Measurements from ENCODE around the gene UTP14A.

UTP14A gene

GRCh38 chrX:129953881-129954280, 47.9 kb downstream of the UTP14A start:
- peaks cover 60% of the 10 kb centered on the region for H3K4me1 Mint-ChIP-seq
- no peak for TF ChIP-seq CTCF (IDR thresholded peaks at IDR 0.05)
- peak overlapping the region; percentile 54 for H3K4me3 Mint-ChIP-seq
- H3K36me3 Mint-ChIP-seq (ENCODE audit: low read depth) = peaks cover 4% of the 10 kb centered on the region
- H3K9me3 Mint-ChIP-seq = peaks cover 49% of the 10 kb centered on the region
- no peak for DNase-seq
- peaks cover 13% of the 10 kb centered on the region for H3K27me3 Mint-ChIP-seq (ENCODE audit: low read depth, poor library complexity)
- no peak overlapping the region for H3K27ac Mint-ChIP-seq

GRCh38 chrX:129954804-129955203, 48.8 kb downstream of the UTP14A start:
- Mint-ChIP-seq H3K27ac (no peak overlapping the region), H3K4me1 (peaks cover 69% of the 10 kb centered on the region), H3K36me3 (ENCODE audit: low read depth) (peaks cover 4% of the 10 kb centered on the region), H3K27me3 (ENCODE audit: low read depth, poor library complexity) (peaks cover 13% of the 10 kb centered on the region), H3K9me3 (peaks cover 52% of the 10 kb centered on the region), H3K4me3 (no peak overlapping the region)
- DNase-seq = peak; percentile 31
- no peak for TF ChIP-seq CTCF (IDR thresholded peaks at IDR 0.05)

- Mint-ChIP-seq H3K27ac (no peak overlapping the region), H3K36me3 (ENCODE audit: low read depth) (peaks cover 4% of the 10 kb centered on the region), H3K4me3 (peak overlapping the region; percentile 54), H3K9me3 (peaks cover 49% of the 10 kb centered on the region), H3K27me3 (ENCODE audit: low read depth, poor library complexity) (peaks cover 13% of the 10 kb centered on the region), H3K4me1 (peaks cover 73% of the 10 kb centered on the region)
- no peak for DNase-seq
- no peak for TF ChIP-seq CTCF (IDR thresholded peaks at IDR 0.05)
Measured at GRCh38 chrX:129955682-129956081, 49.7 kb downstream of the UTP14A start.

- Mint-ChIP-seq H3K27ac (no peak overlapping the region), H3K4me1 (peaks cover 73% of the 10 kb centered on the region), H3K36me3 (ENCODE audit: low read depth) (peaks cover 4% of the 10 kb centered on the region), H3K9me3 (peaks cover 49% of the 10 kb centered on the region), H3K27me3 (ENCODE audit: low read depth, poor library complexity) (peaks cover 13% of the 10 kb centered on the region), H3K4me3 (peak overlapping the region; percentile 73)
- TF ChIP-seq CTCF (IDR thresholded peaks at IDR 0.05) = no peak
- no peak for DNase-seq
Measured at GRCh38 chrX:129956145-129956544, 50.2 kb downstream of the UTP14A start.

- Mint-ChIP-seq H3K27ac (no peak overlapping the region), H3K4me3 (peak overlapping the region; percentile 73), H3K36me3 (ENCODE audit: low read depth) (peaks cover 3% of the 10 kb centered on the region), H3K9me3 (peaks cover 50% of the 10 kb centered on the region), H3K27me3 (ENCODE audit: low read depth, poor library complexity) (peaks cover 14% of the 10 kb centered on the region), H3K4me1 (peaks cover 77% of the 10 kb centered on the region)
- no peak for DNase-seq
- TF ChIP-seq CTCF (IDR thresholded peaks at IDR 0.05) = no peak
Measured at GRCh38 chrX:129956765-129957164, 50.8 kb downstream of the UTP14A start.

- TF ChIP-seq CTCF (IDR thresholded peaks at IDR 0.05) = no peak
- Mint-ChIP-seq H3K36me3 (ENCODE audit: low read depth) (no peaks in the 10 kb centered on the region), H3K27me3 (ENCODE audit: low read depth, poor library complexity) (peaks cover 21% of the 10 kb centered on the region), H3K4me1 (peaks cover 76% of the 10 kb centered on the region), H3K4me3 (peak overlapping the region; percentile 73), H3K9me3 (peaks cover 49% of the 10 kb centered on the region), H3K27ac (no peak overlapping the region)
- DNase-seq = peak; percentile 68
Measured at GRCh38 chrX:129957241-129958082, 51.5 kb downstream of the UTP14A start.
